A549 (cell line): ENCODE results near the gene FASTK.

ENCODE experiments used
- EP300 ChIP-seq, 2 experiments: fragments of >200 bp; sonication (Bioruptor Twin); formaldehyde crosslinking; IDR thresholded peaks; 2 replicates in 1 of 2; 3 replicates in 1 of 2; pipeline ENCODE4 v1.6.1; 2016 to 2017
- HOXB5 ChIP-seq: fragments of 250-450 bp; sonication (Bioruptor Pico); IDR thresholded peaks from 2 replicates; pipeline ENCODE4 v1.5.0; 2020; ENCODE audit warnings: mild to moderate bottlenecking, moderate library complexity
- JUN ChIP-seq, 2 experiments: fragments of >200 bp; sonication (Bioruptor Twin); formaldehyde crosslinking; IDR thresholded peaks; 2 replicates in 1 of 2; 3 replicates in 1 of 2; pipeline ENCODE4 v1.6.1; 2016 to 2017
- POLR2A ChIP-seq: IDR thresholded peaks from 2 replicates; pipeline ENCODE4 v1.6.1; 2012; ENCODE audit warnings: mild to moderate bottlenecking, low read length
- RFX5 ChIP-seq: fragments of 450-650 bp; IDR thresholded peaks from 2 replicates; pipeline ENCODE4 v1.7.1; 2014; ENCODE audit warnings: antibody characterized with exemption, mild to moderate bottlenecking, moderate library complexity
- TF ChIP-seq, protein P1 (sequence below): fragments of >200 bp; sonication (Bioruptor Twin); formaldehyde crosslinking; IDR thresholded peaks from 3 replicates; pipeline ENCODE4 v1.5.1; 2016

DNA sequence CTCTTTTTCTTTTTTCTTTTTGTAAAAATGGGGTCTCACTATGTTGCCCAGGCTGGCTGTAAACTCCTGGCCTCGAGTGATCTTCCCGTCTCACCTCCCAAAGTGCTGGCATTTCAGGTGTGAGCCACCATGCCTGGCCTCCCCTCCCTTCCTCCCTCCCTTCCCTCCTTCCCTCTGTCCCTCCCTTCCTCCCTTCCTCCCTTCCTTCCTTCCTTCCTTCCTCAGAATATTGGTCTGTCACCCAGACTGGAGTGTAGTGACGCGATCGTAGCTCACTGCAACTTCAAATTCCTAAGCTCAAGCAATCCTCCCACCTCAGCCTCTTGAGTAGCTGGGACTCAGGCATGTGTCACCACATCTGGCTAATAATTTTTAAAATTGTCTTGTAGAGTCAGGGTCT lies 14.1 kb upstream of the FASTK start:
- no peak for TF ChIP-seq POLR2A
- no peak for TF ChIP-seq EP300 (IDR thresholded peaks at IDR 0.05)
- TF ChIP-seq JUN (IDR thresholded peaks at IDR 0.05) = no peak
- TF ChIP-seq, protein P1, sequence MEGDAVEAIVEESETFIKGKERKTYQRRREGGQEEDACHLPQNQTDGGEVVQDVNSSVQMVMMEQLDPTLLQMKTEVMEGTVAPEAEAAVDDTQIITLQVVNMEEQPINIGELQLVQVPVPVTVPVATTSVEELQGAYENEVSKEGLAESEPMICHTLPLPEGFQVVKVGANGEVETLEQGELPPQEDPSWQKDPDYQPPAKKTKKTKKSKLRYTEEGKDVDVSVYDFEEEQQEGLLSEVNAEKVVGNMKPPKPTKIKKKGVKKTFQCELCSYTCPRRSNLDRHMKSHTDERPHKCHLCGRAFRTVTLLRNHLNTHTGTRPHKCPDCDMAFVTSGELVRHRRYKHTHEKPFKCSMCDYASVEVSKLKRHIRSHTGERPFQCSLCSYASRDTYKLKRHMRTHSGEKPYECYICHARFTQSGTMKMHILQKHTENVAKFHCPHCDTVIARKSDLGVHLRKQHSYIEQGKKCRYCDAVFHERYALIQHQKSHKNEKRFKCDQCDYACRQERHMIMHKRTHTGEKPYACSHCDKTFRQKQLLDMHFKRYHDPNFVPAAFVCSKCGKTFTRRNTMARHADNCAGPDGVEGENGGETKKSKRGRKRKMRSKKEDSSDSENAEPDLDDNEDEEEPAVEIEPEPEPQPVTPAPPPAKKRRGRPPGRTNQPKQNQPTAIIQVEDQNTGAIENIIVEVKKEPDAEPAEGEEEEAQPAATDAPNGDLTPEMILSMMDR = no peak
- no peak for TF ChIP-seq HOXB5
- TF ChIP-seq RFX5 = no peak
